ENCODE results near the gene AGAP1.
"Not testable (repeated sequence)": the region's sequence is repeated elsewhere in the genome, so short reads cannot be mapped to it uniquely, and the experiment has no call there.

AGAP1 gene

DNA sequence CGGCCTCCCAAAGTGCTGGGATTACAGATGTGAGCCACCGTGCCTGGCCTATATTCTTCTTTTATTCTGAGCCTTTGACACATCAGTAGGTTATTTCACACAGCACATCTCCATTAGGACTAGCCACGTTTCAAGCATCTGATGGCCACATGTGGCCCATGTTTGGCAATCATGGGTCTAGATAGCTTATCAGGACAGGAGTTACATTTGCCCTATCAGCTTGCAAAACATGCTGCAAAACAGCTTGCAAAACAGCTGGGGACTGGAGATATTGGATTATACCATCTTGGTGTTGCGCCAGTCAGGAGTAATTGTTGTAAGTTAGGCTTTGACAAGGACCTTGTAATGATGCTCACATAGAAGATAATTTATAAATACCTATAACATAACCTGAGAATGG is 579.4 kb downstream of the AGAP1 start:
- in situ Hi-C loops (cut with MboI; ENCODE audit: low sequenced_read_pairs): no loop called here

GRCh38 chr2:236073867-236074655 is 580.2 kb downstream of the AGAP1 start:
- in situ Hi-C loops (cut with MboI; ENCODE audit: low sequenced_read_pairs): no loop called here

DNA sequence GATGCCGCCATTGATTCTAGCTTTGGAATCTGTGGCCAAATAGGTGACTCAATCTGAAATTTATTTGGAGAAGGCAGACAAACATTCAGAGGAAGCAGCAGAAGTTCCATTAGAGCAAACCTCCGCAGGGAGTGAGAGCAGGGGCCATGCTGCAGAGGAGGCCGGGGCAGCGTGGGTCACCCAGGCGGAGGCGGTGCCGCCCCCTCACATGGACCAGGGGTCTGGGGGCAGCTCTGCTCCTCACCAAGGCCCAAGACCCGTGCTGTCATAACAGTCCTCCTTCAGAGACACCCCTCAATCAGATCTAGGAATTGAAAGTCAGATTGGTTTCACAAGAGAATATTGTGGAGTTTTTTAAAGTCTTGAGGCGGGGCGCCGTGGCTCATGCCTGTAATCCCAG is 582.0 kb downstream of the AGAP1 start:
- in situ Hi-C loops (cut with MboI; ENCODE audit: low sequenced_read_pairs): no loop called here

- in situ Hi-C loops (cut with MboI; ENCODE audit: low sequenced_read_pairs): no loop called here
Observed at GRCh38 chr2:236078297-236079255, 584.7 kb downstream of the AGAP1 start.

GRCh38 chr2:236080412-236080811 is 586.6 kb downstream of the AGAP1 start:
- in situ Hi-C loops (cut with MboI; ENCODE audit: low sequenced_read_pairs): no loop called here

DNA sequence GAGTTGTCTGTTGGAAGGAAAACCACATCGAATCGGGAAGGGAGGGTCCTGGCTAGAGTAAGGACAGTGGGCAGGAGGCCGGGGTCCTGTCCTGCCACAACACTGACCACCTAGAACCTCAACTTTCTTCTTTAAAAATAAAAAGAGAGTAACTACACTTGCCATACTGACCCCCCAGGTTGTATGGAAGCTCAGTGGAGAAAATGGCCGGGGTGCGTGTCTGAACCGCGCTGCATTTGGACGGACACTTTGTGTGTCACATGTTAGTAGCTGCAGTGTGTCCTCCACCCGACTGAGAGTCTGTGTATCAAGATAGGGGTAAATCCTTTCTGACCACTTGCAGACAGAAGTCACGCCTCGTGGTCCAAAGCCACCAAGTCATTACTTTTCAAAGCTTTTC is 587.3 kb downstream of the AGAP1 start:
- in situ Hi-C loops (cut with MboI; ENCODE audit: low sequenced_read_pairs): no loop called here

DNA sequence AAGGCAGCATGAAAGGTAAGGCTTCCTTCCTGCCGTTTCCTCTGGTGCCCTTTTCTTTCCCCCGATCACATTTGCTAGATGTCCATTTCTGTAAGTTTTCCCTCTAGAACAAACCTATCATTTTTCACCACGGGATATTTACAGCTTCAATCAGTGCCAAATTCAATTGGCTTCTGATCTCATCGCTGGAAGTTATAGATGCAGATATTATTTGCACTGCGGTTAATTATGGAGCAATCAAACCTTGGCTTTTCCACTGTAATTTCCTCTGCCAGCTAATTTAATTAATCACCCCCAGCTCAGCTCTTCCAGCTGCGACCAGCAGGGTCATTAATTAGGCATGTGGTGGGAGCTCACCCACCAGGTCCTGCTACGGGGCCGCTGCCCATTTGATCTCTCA is 588.2 kb downstream of the AGAP1 start:
- in situ Hi-C loops (cut with MboI; ENCODE audit: low sequenced_read_pairs): no loop called here

DNA sequence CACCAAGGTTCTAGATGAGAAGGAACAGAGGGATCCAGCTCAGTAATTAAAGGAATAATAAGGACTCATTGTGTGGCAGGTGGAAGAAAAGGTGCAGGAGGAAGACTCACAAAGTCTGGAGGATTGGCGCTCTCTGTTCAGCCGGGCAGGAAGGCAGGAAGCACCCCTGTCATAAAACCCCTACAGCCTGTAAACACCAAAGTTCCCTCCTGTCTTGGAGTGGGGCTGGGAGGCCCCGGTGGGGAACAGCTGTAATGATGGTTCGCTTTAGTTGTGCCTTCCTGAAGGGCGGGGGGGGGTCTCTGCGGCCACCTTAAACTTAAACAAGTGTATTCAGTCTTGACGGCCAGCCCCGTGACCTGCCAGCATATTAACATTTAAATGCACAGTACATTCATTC is 590.1 kb downstream of the AGAP1 start:
- in situ Hi-C loops (cut with MboI; ENCODE audit: low sequenced_read_pairs): no loop called here

GRCh38 chr2:236085211-236085610 is 591.4 kb downstream of the AGAP1 start:
- in situ Hi-C loops (cut with MboI; ENCODE audit: low sequenced_read_pairs): no loop called here

DNA sequence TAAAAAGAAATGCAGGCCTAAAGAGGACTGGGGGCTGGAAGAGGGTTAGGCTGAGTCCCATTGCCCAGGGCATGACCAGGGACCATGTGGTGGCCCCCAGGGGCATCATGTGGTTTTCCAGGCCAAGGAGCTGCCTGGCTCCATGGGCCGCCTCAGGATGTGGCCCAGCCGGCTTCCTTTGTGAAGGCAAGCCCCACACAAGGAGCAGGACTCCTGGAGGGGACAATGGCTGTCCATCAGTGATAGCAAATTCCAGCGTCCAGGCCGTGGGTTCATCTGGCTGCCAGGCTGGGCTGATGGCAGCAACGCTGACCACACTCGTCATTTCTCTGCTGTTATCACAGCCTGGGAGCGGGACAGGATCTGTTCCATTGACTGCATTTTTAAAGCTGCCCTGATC is 591.8 kb downstream of the AGAP1 start:
- in situ Hi-C loops (cut with MboI; ENCODE audit: low sequenced_read_pairs): no loop called here

- in situ Hi-C loops (cut with MboI; ENCODE audit: low sequenced_read_pairs): no loop called here
Observed at GRCh38 chr2:236086403-236086970, 592.6 kb downstream of the AGAP1 start.

- in situ Hi-C loops (cut with MboI; ENCODE audit: low sequenced_read_pairs): no loop called here
Observed at GRCh38 chr2:236086971-236087465, 593.2 kb downstream of the AGAP1 start.

DNA sequence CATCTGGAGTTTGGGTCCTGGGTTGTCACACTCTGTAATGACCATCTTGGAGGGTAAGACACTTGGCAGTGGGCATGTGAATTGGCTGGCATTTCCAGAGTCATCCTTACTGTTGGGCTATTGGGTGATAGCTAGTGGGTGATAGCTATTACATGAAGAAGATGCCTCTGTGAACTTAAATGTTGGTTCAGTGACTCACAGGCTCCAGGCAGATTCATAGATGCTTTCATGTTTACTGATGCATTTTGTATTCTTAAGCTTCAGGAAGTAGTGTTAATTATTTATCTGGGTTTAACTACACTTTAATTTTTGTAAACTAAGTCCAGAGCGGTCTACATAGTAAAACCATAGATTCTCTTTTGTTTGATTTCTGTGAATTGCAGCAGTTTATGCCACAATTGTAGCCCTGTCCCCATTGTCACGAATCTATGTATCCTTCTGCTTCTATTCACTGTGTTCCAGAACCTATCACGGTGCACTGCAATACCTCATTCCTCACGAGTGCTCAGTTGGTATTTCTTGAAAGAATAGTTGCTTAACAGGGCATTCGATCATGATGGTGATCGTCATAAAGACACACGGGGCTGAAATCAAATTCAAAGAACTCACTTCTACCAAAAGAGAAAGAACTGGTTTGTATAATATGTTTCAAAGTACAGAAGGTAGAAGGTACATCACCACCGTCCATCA is 594.7 kb downstream of the AGAP1 start:
- in situ Hi-C loops (cut with MboI; ENCODE audit: low sequenced_read_pairs): no loop called here

DNA sequence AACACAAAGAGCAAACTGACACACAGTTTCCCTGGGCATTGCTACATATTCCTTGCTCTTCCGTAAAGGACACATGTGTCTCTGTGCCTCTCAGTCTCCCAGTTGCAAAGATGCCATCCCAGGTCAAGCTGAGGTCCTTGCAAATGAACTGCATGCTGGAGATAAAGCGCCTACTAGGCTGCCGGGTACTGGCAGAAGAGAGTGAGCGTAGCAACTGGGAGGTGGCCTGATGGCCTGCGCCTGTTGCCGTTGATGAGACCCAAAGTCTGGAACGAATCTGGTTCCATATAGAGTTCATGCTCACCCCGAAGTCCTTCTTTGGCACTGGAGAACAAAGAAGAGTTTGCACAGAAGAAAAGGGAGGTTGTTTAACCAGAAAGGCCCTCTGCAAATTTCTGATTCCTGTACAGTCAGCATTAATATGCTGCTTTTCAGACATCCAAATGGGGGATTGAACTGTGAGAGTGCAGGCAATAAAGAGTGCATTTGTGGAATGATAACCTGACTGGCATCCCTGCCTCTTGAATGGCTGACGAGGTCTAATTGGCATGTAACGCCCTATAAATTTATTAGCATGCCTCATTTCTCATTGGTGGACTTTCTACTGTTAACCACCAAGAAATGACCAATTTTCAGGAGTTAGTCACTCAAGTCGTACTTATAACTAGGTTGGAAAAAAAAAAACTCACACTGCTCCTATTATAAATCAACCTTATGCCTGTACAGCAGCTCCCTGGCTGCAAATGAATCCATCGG is 595.6 kb downstream of the AGAP1 start:
- in situ Hi-C loops (cut with MboI; ENCODE audit: low sequenced_read_pairs): no loop called here

DNA sequence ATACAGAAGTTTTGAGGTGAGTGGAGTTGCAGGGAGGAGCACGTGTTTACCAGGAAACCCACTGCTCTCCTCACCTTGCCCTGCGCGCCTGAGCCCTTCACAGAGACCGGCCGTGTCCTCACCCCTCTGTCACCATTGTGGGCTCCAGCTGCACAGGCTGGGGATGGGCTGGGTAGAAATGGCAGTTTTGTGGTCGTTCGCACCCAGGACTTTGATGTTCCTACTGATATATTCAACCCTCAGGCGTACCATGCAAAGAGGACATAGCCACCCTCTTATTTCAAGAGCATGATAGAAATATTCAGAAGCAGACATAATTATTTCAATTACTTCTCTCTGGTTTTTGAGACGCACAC is 596.2 kb downstream of the AGAP1 start:
- in situ Hi-C loops (cut with MboI; ENCODE audit: low sequenced_read_pairs): no loop called here

DNA sequence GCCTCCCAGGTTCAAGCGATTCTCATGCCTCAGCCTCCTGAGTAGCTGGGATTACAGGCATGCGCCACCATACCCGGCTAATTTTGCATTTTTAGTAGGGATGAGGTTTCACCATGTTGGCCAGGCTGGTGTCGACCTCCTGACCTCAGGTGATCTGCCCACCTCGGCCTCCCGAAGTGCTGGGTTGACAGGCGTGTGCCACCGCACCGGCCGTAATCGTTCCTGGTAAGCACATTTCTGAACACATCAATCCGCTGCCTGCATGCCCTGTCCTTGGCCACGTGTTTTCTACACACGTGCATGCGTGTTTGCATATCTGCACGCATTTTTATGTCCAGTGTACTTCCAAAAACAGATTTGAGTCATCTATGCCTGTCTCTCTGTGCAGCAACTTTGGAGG is 597.0 kb downstream of the AGAP1 start:
- in situ Hi-C loops (cut with MboI; ENCODE audit: low sequenced_read_pairs): not testable (repeated sequence)

DNA sequence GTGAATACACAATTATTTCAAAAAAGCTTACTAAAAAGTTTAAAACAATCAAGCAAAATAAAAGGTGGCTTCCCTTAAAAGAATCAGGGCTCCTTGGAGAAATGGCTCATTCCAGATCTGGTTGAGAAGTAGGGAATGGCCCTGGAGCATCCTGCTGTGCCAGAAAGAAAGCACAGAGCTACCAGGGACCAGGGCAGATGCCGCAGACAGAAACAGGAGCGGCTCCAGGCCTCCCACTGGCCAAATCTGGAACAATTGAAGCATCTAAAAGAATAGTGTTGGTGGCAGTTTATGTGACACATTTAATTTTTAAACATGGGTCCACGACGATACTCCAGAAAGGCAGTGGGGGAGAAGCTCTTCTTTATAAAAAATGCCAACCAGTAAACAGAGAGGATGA is 598.9 kb downstream of the AGAP1 start:
- in situ Hi-C loops (cut with MboI; ENCODE audit: low sequenced_read_pairs): no loop called here

DNA sequence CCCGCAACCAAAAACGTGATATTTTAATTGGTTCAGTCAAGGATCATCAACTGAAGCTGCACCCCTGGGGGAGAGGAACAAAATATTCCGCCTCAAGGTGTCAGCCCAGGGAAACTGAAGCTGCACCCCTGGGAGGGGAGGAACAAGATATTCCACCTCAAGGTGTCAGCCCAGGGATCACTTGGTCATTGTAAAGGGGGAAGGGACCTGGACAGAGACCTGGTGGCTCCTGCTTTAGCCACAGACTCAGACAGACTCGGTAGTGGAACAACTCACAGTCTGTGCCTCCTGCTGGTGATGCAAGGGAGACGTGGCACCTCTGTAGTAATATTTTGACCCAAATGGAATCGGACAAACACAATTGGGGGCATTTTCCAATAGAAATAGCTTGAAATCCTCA is 599.3 kb downstream of the AGAP1 start:
- in situ Hi-C loops (cut with MboI; ENCODE audit: low sequenced_read_pairs): no loop called here

GRCh38 chr2:236095504-236095903 is 601.7 kb downstream of the AGAP1 start:
- in situ Hi-C loops (cut with MboI; ENCODE audit: low sequenced_read_pairs): no loop called here

DNA sequence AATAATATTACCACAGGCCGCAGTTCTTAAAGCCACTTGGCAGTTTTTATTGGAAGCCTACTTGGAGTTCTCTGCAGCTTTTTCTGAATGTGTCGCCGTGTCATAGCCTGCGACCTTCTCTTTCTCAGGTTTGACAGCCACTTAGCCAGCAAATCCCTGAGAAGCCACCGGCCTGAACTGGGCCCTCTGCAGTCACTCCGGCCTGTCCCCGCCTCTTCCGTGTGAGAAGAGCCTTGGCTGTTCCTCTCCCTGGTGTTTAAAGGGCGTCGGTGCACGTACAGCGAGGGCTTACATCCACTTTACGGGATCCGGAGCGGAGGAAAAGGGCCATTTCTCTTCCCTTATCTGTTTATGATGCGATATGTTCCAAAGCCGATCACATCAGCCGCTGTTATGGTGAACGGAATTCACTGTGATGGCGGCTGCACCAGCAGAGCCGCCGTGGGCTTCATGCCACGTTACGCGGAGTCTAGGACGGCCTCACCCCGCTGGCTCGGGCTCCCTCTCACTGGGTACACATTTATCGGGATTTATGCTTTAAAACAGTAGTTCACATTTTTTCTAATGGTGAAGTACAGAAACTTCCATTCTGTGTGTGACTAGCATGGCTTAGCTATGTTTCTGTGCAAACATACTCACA is 607.6 kb downstream of the AGAP1 start:
- in situ Hi-C loops (cut with MboI; ENCODE audit: low sequenced_read_pairs): no loop called here

All from hTERT RPE-1 (cell line).